ENCODE data around the gene RING1. TPM values are rescaled to one million over a fixed set of nuclear protein-coding genes. Genes with fewer than 3 reads are reported as not detected.

The RING1 gene
- total and polyA plus RNA-seq, 2 experiments from 2014 or later, result 6.4 to 16.0 TPM

DNA sequence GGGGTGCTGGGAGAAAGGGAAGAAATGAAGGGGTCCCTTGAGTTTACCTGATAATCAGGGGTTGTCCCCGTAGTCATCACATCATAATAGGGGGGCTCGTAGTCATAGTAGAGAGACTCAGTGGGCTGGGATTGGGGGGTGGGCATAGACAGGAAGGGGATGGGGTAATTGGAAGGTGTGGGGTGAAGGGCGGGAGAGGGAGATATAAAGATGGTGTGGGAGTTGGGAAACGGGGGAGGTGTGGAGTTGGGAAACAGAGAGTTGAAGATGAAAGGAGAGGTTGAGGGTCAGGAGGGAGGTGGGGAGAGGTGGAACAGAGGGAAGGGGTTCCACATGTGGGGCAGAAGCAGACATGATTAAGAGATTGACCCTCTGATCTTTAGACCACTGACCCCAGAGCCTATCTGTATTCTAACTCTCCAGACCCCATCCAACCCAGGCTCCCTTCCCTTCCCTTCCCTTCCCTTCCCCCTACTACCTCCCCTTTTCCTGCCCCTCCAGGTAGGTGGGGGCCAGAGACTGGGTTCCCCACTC, 22.6 kb upstream of the RING1 start (continued):
- TF ChIP-seq REST (IDR thresholded peaks at IDR 0.05; ENCODE audit: unreplicated experiment), result no peak
- no peak for TF ChIP-seq ZNF462 (CRISPR knock-in tag; IDR thresholded peaks at IDR 0.05)
- TF ChIP-seq POLR2AphosphoS5 (IDR thresholded peaks at IDR 0.05; ENCODE audit: low read depth), result no peak
- no peak for TF ChIP-seq STAT1 (IDR thresholded peaks at IDR 0.05; ENCODE audit: unreplicated experiment)
- no peak for TF ChIP-seq JUNB (IDR thresholded peaks at IDR 0.05; ENCODE audit: unreplicated experiment)

GRCh38 chr6:33187809-33188208, 20.5 kb upstream of the RING1 start:
- Mint-ChIP-seq H3K27me3 (ENCODE audit: insufficient read depth, low read depth, poor library complexity) (peaks cover 19% of the 10 kb centered on the region), H3K9me3 (no peaks in the 10 kb centered on the region), H3K4me3 (no peak overlapping the region), H3K36me3 (ENCODE audit: low read depth) (no peaks in the 10 kb centered on the region; the same call in 2 of the 3 replicates), H3K4me1 (peaks cover 25% of the 10 kb centered on the region), H3K27ac (no peak overlapping the region)
- no peaks in the 10 kb centered on the region for H4K20me1 ChIP-seq (replicated peaks; ENCODE audit: insufficient read depth)
- ATAC-seq, result no peak
- H3K27ac ChIP-seq (ENCODE audit: low read depth), result no peak overlapping the region
- no peaks in the 10 kb centered on the region for H3F3A ChIP-seq (replicated peaks; ENCODE audit: low read depth)
- no peak overlapping the region for H3K4me3 ChIP-seq
- no peak for DNase-seq (ENCODE audit: low spot score)
- peaks cover 14% of the 10 kb centered on the region; the same call in 1 of the 2 replicates for H3K9me2 ChIP-seq (ENCODE audit: insufficient read depth)
- H3K36me3 ChIP-seq (ENCODE audit: insufficient read depth), result no peaks in the 10 kb centered on the region
- no peaks in the 10 kb centered on the region for H3K79me2 ChIP-seq (replicated peaks; ENCODE audit: insufficient read depth)
- H2AFZ ChIP-seq, result no peak overlapping the region
- H3K27me3 ChIP-seq (ENCODE audit: insufficient read depth), result peaks cover 25% of the 10 kb centered on the region
- H3K4me2 ChIP-seq, result no peak overlapping the region
- H3K4me1 ChIP-seq (ENCODE audit: insufficient read depth), result peaks cover 11% of the 10 kb centered on the region
- TF ChIP-seq REST (IDR thresholded peaks at IDR 0.05; ENCODE audit: unreplicated experiment) (no peak), NANOG (IDR thresholded peaks at IDR 0.05; ENCODE audit: borderline replicate concordance) (no peak), STAT1 (IDR thresholded peaks at IDR 0.05; ENCODE audit: unreplicated experiment) (no peak), CTCF (conservative IDR thresholded peaks at IDR 0.05; ENCODE audit: low read depth in 2 of 2) (no peak), CREB1 (CRISPR knock-in tag; IDR thresholded peaks at IDR 0.05; ENCODE audit: low read depth) (no peak), POLR2AphosphoS5 (IDR thresholded peaks at IDR 0.05; ENCODE audit: low read depth) (no peak)

Measured in GM23338 (cell line).